HL-60/S4 treated with retinoic acid at 250 ng/mL for 4 days and 3 days (cell line): ENCODE results near the gene TBC1D22A.

Experiments used
- in situ Hi-C: fragments of 300-500 bp; cut with MboI; formaldehyde crosslinking; loops from 2 replicates; pipeline ENCODE4 v1.7.0; 2022; ENCODE audit warnings: low sequenced_read_pairs

Gene TBC1D22A

GRCh38 chr22:46871826-46872225 lies 109.4 kb downstream of the TBC1D22A start:
- in situ Hi-C loops = no loop called here

GRCh38 chr22:46875089-46875488 lies 112.6 kb downstream of the TBC1D22A start:
- in situ Hi-C loops = no loop called here

- in situ Hi-C loops = no loop called here
These were observed 114.0 kb downstream of the TBC1D22A start for GRCh38 chr22:46876357-46876934.

- in situ Hi-C loops = no loop called here
These were observed 115.9 kb downstream of the TBC1D22A start for GRCh38 chr22:46878191-46878948.

GRCh38 chr22:46879083-46879482 lies 116.6 kb downstream of the TBC1D22A start:
- in situ Hi-C loops = no loop called here

- in situ Hi-C loops = no loop called here
These were observed 119.1 kb downstream of the TBC1D22A start for GRCh38 chr22:46881373-46882118.

- in situ Hi-C loops = no loop called here
These were observed 120.9 kb downstream of the TBC1D22A start for GRCh38 chr22:46883092-46883910.

- in situ Hi-C loops = no loop called here
These were observed 121.9 kb downstream of the TBC1D22A start for GRCh38 chr22:46884365-46884764.

- in situ Hi-C loops = no loop called here
These were observed 125.5 kb downstream of the TBC1D22A start for GRCh38 chr22:46887978-46888377.

- in situ Hi-C loops = no loop called here
These were observed 128.4 kb downstream of the TBC1D22A start for GRCh38 chr22:46890819-46891218.

- in situ Hi-C loops = no loop called here
These were observed 129.0 kb downstream of the TBC1D22A start for GRCh38 chr22:46891382-46891951.

GRCh38 chr22:46892866-46893265 lies 130.4 kb downstream of the TBC1D22A start:
- in situ Hi-C loops = no loop called here

- in situ Hi-C loops = no loop called here
These were observed 131.0 kb downstream of the TBC1D22A start for GRCh38 chr22:46893281-46894020.

- in situ Hi-C loops = no loop called here
These were observed 131.7 kb downstream of the TBC1D22A start for GRCh38 chr22:46894081-46894671.

- in situ Hi-C loops = no loop called here
These were observed 132.6 kb downstream of the TBC1D22A start for GRCh38 chr22:46894851-46895640.

- in situ Hi-C loops = no loop called here
These were observed 133.3 kb downstream of the TBC1D22A start for GRCh38 chr22:46895753-46896152.

GRCh38 chr22:46896166-46896565 lies 133.7 kb downstream of the TBC1D22A start:
- in situ Hi-C loops = no loop called here

- in situ Hi-C loops = no loop called here
These were observed 134.3 kb downstream of the TBC1D22A start for GRCh38 chr22:46896568-46897245.
